Right cardiac atrium (tissue), 5 donors: ENCODE data around the gene PCDHGB1. TPM values are rescaled to one million over a fixed set of nuclear protein-coding genes. Genes with fewer than 3 reads are reported as not detected.
"Not testable (repeated sequence)": the region's sequence is repeated elsewhere in the genome, so short reads cannot be mapped to it uniquely, and the experiment has no call there.

ENCODE experiments used
- ATAC-seq, 2 donors: fragments of 200-7000 bp; cut with Tn5 transposase; one replicate each; pipeline versions ENCODE4 v1.8.0 to v1.9.1; 2020; ENCODE audit warnings: moderate library complexity in 2 of 2, mild to moderate bottlenecking in 1 of 2
- DNase-seq, 3 donors: peaks; one replicate each; pipeline ENCODE4 v3.0.0-alpha.2; 2020
- H3K27ac ChIP-seq: one replicate; pipeline ENCODE4 v1.5.1; 2013; ENCODE audit warnings: mild to moderate bottlenecking, low read length, control low read depth, moderate library complexity
- H3K27me3 ChIP-seq: one replicate; pipeline ENCODE4 v1.6.1; 2013; ENCODE audit not compliant: control insufficient read depth, insufficient read depth
- H3K4me1 ChIP-seq: one replicate; pipeline ENCODE4 v1.6.1; 2013; ENCODE audit warnings: low read length; ENCODE audit not compliant: control insufficient read depth, insufficient read depth
- H3K4me3 ChIP-seq: one replicate; pipeline ENCODE4 v1.5.1; 2013; ENCODE audit warnings: low read length, control low read depth
- H3K9me3 ChIP-seq: one replicate; pipeline ENCODE4 v1.6.1; 2013; ENCODE audit warnings: low read length; ENCODE audit not compliant: control insufficient read depth
- WGBS: extraction: QIAGEN DNeasy Blood & Tissue Kit; methylation state at CpG from one replicate; pipeline ENCODE4 v1.1.7; 2013; 5-methylcytosine and 5-hydroxymethylcytosine counted together
- intact Hi-C, 4 donors: fragments of 100-400 bp; cut with DNase I; formaldehyde crosslinking; loops; one replicate each; pipeline versions ENCODE4 v1.11.0 to v1.14.0; 2022 to 2023
- polyA plus RNA-seq: library from polyadenylated mRNA; stranded (reverse); fragments of 200-250 nt; gene quantifications from one replicate; pipeline ENCODE4 v1.2.3, GENCODE V29; 2013
- total RNA-seq, 4 donors: library from RNA; stranded (reverse); fragmentation: NEBNext Ultra II Directional; extraction: Animal tissue kit (Norgen Biotek cat#: 25700); gene quantifications; one replicate each; pipeline ENCODE4 v1.2.1, GENCODE V29; 2021
- donor health status: healthy with polysubstance abuse.
- donor health status: DM: no; HTN: yes; CAD: no.
- donor health status: DM: no; HTN: no; CAD: no.
- donor health status: DM: no; HTN: yes; CAD: no; lungs with severe emphysema.
- donor health status: DM: yes; HTN: yes; CAD: no.

PCDHGB1 gene
- total and polyA plus RNA-seq, 5 donors = 1.3 to 4.4 (median 3.3) TPM

- intact Hi-C loops = loop anchor here in 1 of 4 donors (10.0 kb wide), 1 partner anchor 55 kb away; the partner anchor contains the start of gene PCDHGA11
- Histone ChIP-seq H3K27me3 (no peaks in the 10 kb centered on the region), H3K4me3 (peak within 1 kb of the TSS; percentile 39), H3K4me1 (no peaks in the 10 kb centered on the region), H3K27ac (no peak within 1 kb of the TSS), H3K9me3 (peaks cover 23% of the 10 kb centered on the region)
- 19% methylated on average over 32 of the region's 32 CpGs for WGBS
- DNase-seq (peak in 2 of 3 donors; percentile 68 to 75), ATAC-seq (peak; percentile 81 to 87)
Measured at GRCh38 chr5:141369994-141370848, 20.3 kb downstream of the PCDHGB1 start, which contains the start of gene PCDHGB3. PCDHGB3 (plus strand) TSS chr5:141370242; CDS start chr5:141370395, 153 bp downstream.

GRCh38 chr5:141371572-141372475 lies 21.9 kb downstream of the PCDHGB1 start:
- no peak for DNase-seq
- Histone ChIP-seq H3K9me3 (peaks cover 12% of the 10 kb centered on the region), H3K4me1 (no peaks in the 10 kb centered on the region), H3K27me3 (no peaks in the 10 kb centered on the region), H3K4me3 (no peak overlapping the region), H3K27ac (no peak overlapping the region)
- WGBS = 31% methylated on average over 69 of the region's 69 CpGs
- ATAC-seq = no peak
- intact Hi-C loops = loop anchor here in 1 of 4 donors (10.0 kb wide), 1 partner anchor 53 kb away; the partner anchor contains the start of gene PCDHGA11

- Histone ChIP-seq H3K4me1 (no peaks in the 10 kb centered on the region), H3K4me3 (peak within 1 kb of the TSS; percentile 1), H3K27me3 (no peaks in the 10 kb centered on the region), H3K27ac (no peak within 1 kb of the TSS), H3K9me3 (peaks cover 12% of the 10 kb centered on the region)
- WGBS = 15% methylated on average over 27 of the region's 27 CpGs
- no peak for DNase-seq
- intact Hi-C loops = loop anchor here in 1 of 4 donors (10.0 kb wide), 1 partner anchor 51 kb away; the partner anchor contains the start of gene PCDHGA11
- ATAC-seq = no peak
Measured at GRCh38 chr5:141373673-141374317, 23.9 kb downstream of the PCDHGB1 start, which contains the start of gene PCDHGA6. PCDHGA6 (plus strand) TSS chr5:141373891; CDS start chr5:141374084, 193 bp downstream.

GRCh38 chr5:141374627-141375026 lies 24.7 kb downstream of the PCDHGB1 start:
- DNase-seq = no peak
- Histone ChIP-seq H3K4me3 (no peak overlapping the region), H3K27ac (no peak overlapping the region), H3K4me1 (no peaks in the 10 kb centered on the region), H3K9me3 (peaks cover 12% of the 10 kb centered on the region), H3K27me3 (no peaks in the 10 kb centered on the region)
- WGBS = 51% methylated on average over 14 of the region's 14 CpGs
- intact Hi-C loops = loop anchor here in 1 of 4 donors (10.0 kb wide), 1 partner anchor 50 kb away; the partner anchor contains the start of gene PCDHGA11
- ATAC-seq = peak in 1 of 2 donors; percentile 35

GRCh38 chr5:141375444-141376155 lies 25.7 kb downstream of the PCDHGB1 start:
- 47% methylated on average over 43 of the region's 48 CpGs for WGBS
- not testable (repeated sequence) for H3K27ac ChIP-seq, H3K27me3 ChIP-seq, H3K4me1 ChIP-seq, H3K4me3 ChIP-seq, ATAC-seq, DNase-seq
- intact Hi-C loops = loop anchor here in 1 of 4 donors (10.0 kb wide), 1 partner anchor 49 kb away; the partner anchor contains the start of gene PCDHGA11
- peaks cover 11% of the 10 kb centered on the region for H3K9me3 ChIP-seq

- peak within 1 kb of the TSS; percentile 58 for H3K4me3 ChIP-seq
- H3K27ac ChIP-seq = no peak within 1 kb of the TSS
- no peak for DNase-seq
- peak in 1 of 2 donors; percentile 32 for ATAC-seq
- intact Hi-C loops = no loop called here
- H3K4me1 ChIP-seq = no peaks in the 10 kb centered on the region
- WGBS = 13% methylated on average over 37 of the region's 37 CpGs
- H3K9me3 ChIP-seq = peaks cover 4% of the 10 kb centered on the region
- H3K27me3 ChIP-seq = no peaks in the 10 kb centered on the region
Measured at GRCh38 chr5:141382469-141383294, 32.8 kb downstream of the PCDHGB1 start, which contains the start of gene PCDHGA7. PCDHGA7 (plus strand) TSS chr5:141382742; CDS start chr5:141382900, 158 bp downstream.

GRCh38 chr5:141383345-141383744 lies 33.4 kb downstream of the PCDHGB1 start:
- Histone ChIP-seq H3K4me1 (no peaks in the 10 kb centered on the region), H3K9me3 (peaks cover 4% of the 10 kb centered on the region), H3K4me3 (peak overlapping the region; percentile 58), H3K27me3 (no peaks in the 10 kb centered on the region), H3K27ac (no peak overlapping the region)
- ATAC-seq (no peak), DNase-seq (no peak)
- intact Hi-C loops = no loop called here
- WGBS = 33% methylated on average over 21 of the region's 21 CpGs

GRCh38 chr5:141384471-141385267 lies 34.8 kb downstream of the PCDHGB1 start:
- ATAC-seq = no peak
- no peak overlapping the region for H3K4me3 ChIP-seq
- peaks cover 4% of the 10 kb centered on the region for H3K9me3 ChIP-seq
- H3K4me1 ChIP-seq = no peaks in the 10 kb centered on the region
- WGBS = 43% methylated on average over 43 of the region's 43 CpGs
- H3K27ac ChIP-seq = no peak overlapping the region
- no peak for DNase-seq
- no peaks in the 10 kb centered on the region for H3K27me3 ChIP-seq
- intact Hi-C loops = no loop called here
